Adrenal gland (tissue), 19 donors: Measurements from ENCODE around the gene CTNS. TPM values are rescaled to one million over a fixed set of nuclear protein-coding genes. Genes with fewer than 3 reads are reported as not detected.

Source experiments
- DNase-seq, 7 donors: peaks; one replicate each; pipeline ENCODE4 v3.0.0-alpha.2; 2019 to 2020
- H3K27ac ChIP-seq, 5 donors: fragments of 200-600 bp; sonication (generic) in 4 of 5; 1 replicate in 3 of 5; 2 replicates in 2 of 5; pipeline versions ENCODE4 v1.5.1 to v1.8.0; 2016 to 2020; ENCODE audit warnings: mild to moderate bottlenecking in 1 of 5
- H3K27me3 ChIP-seq: fragments of 200-600 bp; 2 replicates; pipeline ENCODE4 v1.8.0; 2021
- H3K36me3 ChIP-seq, 2 donors: fragments of 200-600 bp; replicated peaks in 1 of 2; 1 replicate in 1 of 2; 2 replicates in 1 of 2; pipeline versions ENCODE4 v1.5.1 to v1.8.0; 2018 to 2022
- H3K4me1 ChIP-seq, 2 donors: fragments of 200-600 bp; replicated peaks in 1 of 2; 1 replicate in 1 of 2; 2 replicates in 1 of 2; pipeline versions ENCODE4 v1.5.1 to v1.8.0; 2018 to 2021
- H3K4me3 ChIP-seq, 4 donors: fragments of 200-600 bp; sonication (generic) in 3 of 4; one replicate each; pipeline ENCODE4 v1.5.1; 2016 to 2018
- H3K9me3 ChIP-seq, 3 donors: fragments of 200-600 bp; sonication (generic) in 1 of 3; replicated peaks in 1 of 3; 1 replicate in 2 of 3; 2 replicates in 1 of 3; pipeline versions ENCODE4 v1.5.1 to v1.8.0; 2016 to 2021
- CTCF ChIP-seq, 6 experiments: fragments of 450-650 bp in 4 of 6; fragments of 200-600 bp in 2 of 6; sonication (generic) in 1 of 6; IDR thresholded peaks; 1 replicate in 5 of 6; 2 replicates in 1 of 6; pipeline versions ENCODE4 v1.5.1 to v1.8.0; 2016 to 2021; ENCODE audit warnings: antibody characterized with exemption in 6 of 6, mild to moderate bottlenecking in 2 of 6, moderate library complexity in 1 of 6
- POLR2A ChIP-seq, 2 donors: fragments of 450-650 bp; IDR thresholded peaks; one replicate each; pipeline ENCODE4 v1.6.1; 2017; ENCODE audit warnings: antibody characterized with exemption in 2 of 2, mild to moderate bottlenecking in 2 of 2, moderate library complexity in 1 of 2
- WGBS, 4 donors: extraction: QIAGEN DNeasy Blood & Tissue Kit in 2 of 4; methylation state at CpG; one replicate each; pipeline versions ENCODE4 v1.1.5 to v1.1.7; 2013 to 2017; 5-methylcytosine and 5-hydroxymethylcytosine counted together
- intact Hi-C, 2 donors: fragments of 100-400 bp; cut with DNase I; formaldehyde crosslinking; loops; one replicate each; pipeline versions ENCODE4 v1.14.1 to v1.15.0; 2022 to 2023
- long read RNA-seq, 10 donors: library from polyadenylated mRNA in 3 of 10; unstranded in 2 of 10; stranded (forward) in 1 of 10; transcript quantifications; one replicate each; pipeline ENCODE4 v2.0.0 and lab custom pipeline, GENCODE V29; 2021 to 2026
- polyA plus RNA-seq, 3 donors: library from polyadenylated mRNA; stranded (reverse); fragments of 200-250 nt in 2 of 3; fragments of 350-450 nt in 1 of 3; fragmentation: Illumina TruSeq in 1 of 3; extraction: RNeasy Lipid Tissue Mini Kit (QIAGEN cat#74804) in 1 of 3; gene quantifications; one replicate each; pipeline ENCODE4 v1.2.3, GENCODE V29; 2013 to 2014
- total RNA-seq, 9 donors: library from RNA; depleted of rRNA in 4 of 9; stranded (reverse); fragments of >200 nt in 4 of 9; fragments of 120-200 nt in 1 of 9; fragmentation: NEBNext Ultra II Directional in 1 of 9; extraction: Animal tissue kit (Norgen Biotek cat#: 25700) in 1 of 9; gene quantifications; one replicate each; pipeline versions ENCODE4 v1.1.0 to v1.2.4, GENCODE V29; 2013 to 2023
- donor health status: healthy with polysubstance abuse.
- donor health status: Bipolar disorder and iron deficiency.
- donor health status: DM: yes; HTN: yes; CAD: no.
- donor health status: DM: no; HTN: no; CAD: no.
- donor health status: DM: no; HTN: no; CAD: no.
- donor health status: DM: yes; HTN: yes; CAD: no.

The CTNS gene
- total RNA-seq = 10 to 100 TPM; 17.5 to 74.8 (median 39.8) TPM
- polyA plus RNA-seq = 10 to 100 TPM; 11.5 to 15.7 (median 13.8) TPM
- long read RNA-seq, donor 1, partial matches to known transcripts = 0 of 4 reads
- long read RNA-seq, donor 1, other reads (novel, unspliced or antisense) = 0 of 4 reads
- long read RNA-seq, donor 2, partial matches to known transcripts = 0 of 5 reads
- long read RNA-seq, donor 2, other reads (novel, unspliced or antisense) = 0 of 5 reads
- long read RNA-seq, donor 3 = 0 reads
- long read RNA-seq, donor 4, transcript CTNS-201 (12 exons, 2,866 nt) = major isoform, 10 of 17 reads
- long read RNA-seq, donor 4, partial matches to known transcripts = 0 of 17 reads
- long read RNA-seq, donor 4, other reads (novel, unspliced or antisense) = 7 of 17 reads
- long read RNA-seq, donor 5, transcript CTNS-201 (12 exons, 2,866 nt) = major isoform, 50 of 86 reads
- long read RNA-seq, donor 5, partial matches to known transcripts = 8 of 86 reads
- long read RNA-seq, donor 5, other reads (novel, unspliced or antisense) = 27 of 86 reads
- long read RNA-seq, donor 6, partial matches to known transcripts = 0 of 7 reads
- long read RNA-seq, donor 6, other reads (novel, unspliced or antisense) = 3 of 7 reads
- long read RNA-seq, donor 7, partial matches to known transcripts = 0 of 2 reads
- long read RNA-seq, donor 7, other reads (novel, unspliced or antisense) = 0 of 2 reads
- long read RNA-seq, donor 8, partial matches to known transcripts = 15 of 126 reads
- long read RNA-seq, donor 8, other reads (novel, unspliced or antisense) = 108 of 126 reads
- long read RNA-seq, donor 9, partial matches to known transcripts = 16 of 41 reads
- long read RNA-seq, donor 9, other reads (novel, unspliced or antisense) = 23 of 41 reads
- long read RNA-seq, donor 10, partial matches to known transcripts = 10 of 60 reads
- long read RNA-seq, donor 10, other reads (novel, unspliced or antisense) = 48 of 60 reads

GRCh38 chr17:3636154-3636907 is at the start of gene CTNS, which contains the start of gene SHPK:
CTNS (plus strand) TSS chr17:3636760; CDS start chr17:3640207, 3,447 bp downstream.
SHPK (minus strand) TSS chr17:3636250; CDS start chr17:3636219, 31 bp downstream.
- Histone ChIP-seq H3K9me3 (no peaks in the 10 kb centered on the region), H3K27me3 (no peaks in the 10 kb centered on the region), H3K4me1 (peaks cover 19 to 34% of the 10 kb centered on the region in 2 donors), H3K4me3 (peak within 1 kb of the TSS; percentile 73 to 92 (median 86)), H3K27ac (peak within 1 kb of the TSS; percentile 85 to 96 (median 94)), H3K36me3 (no peaks in the 10 kb centered on the region)
- intact Hi-C loops = no loop called here
- peak; percentile 97 to 98 (median 97) for DNase-seq
- 0 to 3% (median 1%) methylated on average over 8 to 68 of the region's 68 CpGs; no CpG with 5 or more reads in 1 of the 4 donors for WGBS, 4 donors
- TF ChIP-seq POLR2A (IDR thresholded peaks at IDR 0.05) = peak; percentile 60 to 86
- no peak for TF ChIP-seq CTCF (IDR thresholded peaks at IDR 0.05)

DNA sequence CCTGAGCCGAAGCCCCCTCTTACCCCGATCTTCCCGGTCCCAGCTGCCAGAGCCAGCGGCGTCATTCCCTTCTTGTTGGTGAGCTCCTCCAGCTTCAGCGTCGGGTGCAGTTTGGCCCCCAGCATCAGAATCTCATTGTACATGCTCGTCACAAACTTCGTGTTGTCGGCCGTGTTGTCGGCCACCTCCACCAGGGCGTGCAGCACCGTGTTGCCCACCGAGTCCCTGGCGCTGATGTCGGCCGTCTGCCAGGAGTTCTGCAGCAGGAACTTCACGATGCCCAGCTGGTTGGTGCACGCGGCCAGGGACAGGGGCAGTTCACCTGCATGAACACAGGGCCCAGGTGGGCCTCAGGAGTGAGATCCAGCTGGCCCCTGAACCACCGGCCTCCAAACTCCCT is 46.8 kb upstream of the CTNS start:
- Histone ChIP-seq H3K27ac (no peak overlapping the region), H3K4me1 (no peaks in the 10 kb centered on the region), H3K9me3 (no peaks in the 10 kb centered on the region), H3K4me3 (no peak overlapping the region), H3K36me3 (peaks cover 0 to 5% of the 10 kb centered on the region in 2 donors), H3K27me3 (no peaks in the 10 kb centered on the region)
- WGBS, 4 donors = 95 to 97% (median 97%) methylated on average over 10 to 22 of the region's 22 CpGs
- intact Hi-C loops = no loop called here
- DNase-seq = no peak
- TF ChIP-seq POLR2A (IDR thresholded peaks at IDR 0.05) (no peak), CTCF (IDR thresholded peaks at IDR 0.05) (no peak)

- Histone ChIP-seq H3K4me1 (no peaks in the 10 kb centered on the region), H3K27me3 (no peaks in the 10 kb centered on the region), H3K9me3 (no peaks in the 10 kb centered on the region), H3K36me3 (peaks cover 0 to 5% of the 10 kb centered on the region in 2 donors), H3K27ac (no peak overlapping the region), H3K4me3 (no peak overlapping the region)
- intact Hi-C loops = no loop called here
- DNase-seq = no peak
- 91 to 96% (median 95%) methylated on average over 8 to 15 of the region's 15 CpGs for WGBS, 4 donors
- TF ChIP-seq CTCF (IDR thresholded peaks at IDR 0.05) = no peak
- TF ChIP-seq POLR2A (IDR thresholded peaks at IDR 0.05) = no peak
Measured at GRCh38 chr17:3590231-3590630, 46.3 kb upstream of the CTNS start.
